Thoracic aorta (tissue), 2 donors: Measurements from ENCODE around the gene ARF6. TPM values are rescaled to one million over a fixed set of nuclear protein-coding genes. Genes with fewer than 3 reads are reported as not detected.

Experiments
- ATAC-seq: fragments of 150-250 bp; one replicate; pipeline ENCODE4 v1.8.0; 2017; ENCODE audit warnings: low read depth; ENCODE audit not compliant: insufficient number of reproducible peaks, low FRiP score
- DNase-seq: peaks from one replicate; pipeline ENCODE4 v3.0.0-alpha.2; 2020; ENCODE audit warnings: low spot score
- H3K27ac ChIP-seq, 2 donors: fragments of 200-600 bp; sonication (generic); 1 replicate in 1 of 2; 2 replicates in 1 of 2; pipeline ENCODE4 v1.5.1; 2016; ENCODE audit warnings: mild to moderate bottlenecking in 2 of 2, moderate library complexity in 2 of 2
- H3K27me3 ChIP-seq: fragments of 200-600 bp; sonication (generic); replicated peaks from 2 replicates; pipeline ENCODE4 v1.6.0; 2016; ENCODE audit warnings: mild to moderate bottlenecking; ENCODE audit not compliant: insufficient read depth
- H3K36me3 ChIP-seq: fragments of 200-600 bp; sonication (generic); one replicate; pipeline ENCODE4 v1.5.1; 2016
- H3K4me1 ChIP-seq, 2 donors: fragments of 200-600 bp; sonication (generic); 1 replicate in 1 of 2; 2 replicates in 1 of 2; pipeline versions ENCODE4 v1.5.1 to v1.6.0; 2016; ENCODE audit warnings: low read depth in 2 of 2, mild to moderate bottlenecking in 1 of 2; ENCODE audit not compliant: control insufficient read depth in 1 of 2
- H3K4me3 ChIP-seq: fragments of 200-600 bp; sonication (generic); 2 replicates; pipeline ENCODE4 v1.5.1; 2016; ENCODE audit warnings: mild to moderate bottlenecking
- H3K9me3 ChIP-seq: fragments of 200-600 bp; sonication (generic); 2 replicates; pipeline ENCODE4 v1.5.1; 2016
- total RNA-seq, 2 donors: library from RNA; depleted of rRNA; stranded (reverse); fragments of >200 nt; gene quantifications; one replicate each; pipeline versions ENCODE4 v1.1.0 to v1.2.3, GENCODE V29; 2016
- TF ChIP-seq, protein P1 (sequence below): fragments of 200-600 bp; sonication (generic); IDR thresholded peaks from one replicate; pipeline ENCODE4 v1.5.1; 2019; ENCODE audit warnings: antibody characterized with exemption

ARF6 gene
- total RNA-seq, 2 donors from 2014 or later, result 33.7 to 67.2 TPM

DNA sequence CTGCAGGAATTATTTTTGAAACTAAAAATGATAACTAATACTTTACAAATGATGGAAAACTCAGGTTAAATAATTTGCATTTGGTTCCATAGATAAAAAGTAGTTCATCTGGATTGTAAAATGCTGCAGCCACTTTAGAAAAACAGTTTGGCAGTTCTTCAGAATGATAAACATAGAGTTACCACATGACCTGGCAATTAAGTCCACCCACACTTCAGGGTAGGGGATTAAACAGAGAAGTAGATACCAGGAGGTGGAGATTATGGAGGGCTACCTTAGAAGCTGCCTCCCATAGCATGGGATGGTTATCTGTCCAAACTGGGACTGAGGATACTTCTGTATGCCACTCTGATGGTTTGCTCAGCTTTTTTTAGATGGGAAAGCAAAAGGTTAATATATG lies 22.2 kb downstream of the ARF6 start:
- ATAC-seq, result no peak
- peaks cover 4 to 7% of the 10 kb centered on the region in 2 donors for H3K4me1 ChIP-seq
- no peak overlapping the region for H3K27ac ChIP-seq
- no peaks in the 10 kb centered on the region for H3K9me3 ChIP-seq
- no peak overlapping the region for H3K4me3 ChIP-seq
- DNase-seq, result no peak
- H3K27me3 ChIP-seq, result no peaks in the 10 kb centered on the region
- TF ChIP-seq, protein P1, sequence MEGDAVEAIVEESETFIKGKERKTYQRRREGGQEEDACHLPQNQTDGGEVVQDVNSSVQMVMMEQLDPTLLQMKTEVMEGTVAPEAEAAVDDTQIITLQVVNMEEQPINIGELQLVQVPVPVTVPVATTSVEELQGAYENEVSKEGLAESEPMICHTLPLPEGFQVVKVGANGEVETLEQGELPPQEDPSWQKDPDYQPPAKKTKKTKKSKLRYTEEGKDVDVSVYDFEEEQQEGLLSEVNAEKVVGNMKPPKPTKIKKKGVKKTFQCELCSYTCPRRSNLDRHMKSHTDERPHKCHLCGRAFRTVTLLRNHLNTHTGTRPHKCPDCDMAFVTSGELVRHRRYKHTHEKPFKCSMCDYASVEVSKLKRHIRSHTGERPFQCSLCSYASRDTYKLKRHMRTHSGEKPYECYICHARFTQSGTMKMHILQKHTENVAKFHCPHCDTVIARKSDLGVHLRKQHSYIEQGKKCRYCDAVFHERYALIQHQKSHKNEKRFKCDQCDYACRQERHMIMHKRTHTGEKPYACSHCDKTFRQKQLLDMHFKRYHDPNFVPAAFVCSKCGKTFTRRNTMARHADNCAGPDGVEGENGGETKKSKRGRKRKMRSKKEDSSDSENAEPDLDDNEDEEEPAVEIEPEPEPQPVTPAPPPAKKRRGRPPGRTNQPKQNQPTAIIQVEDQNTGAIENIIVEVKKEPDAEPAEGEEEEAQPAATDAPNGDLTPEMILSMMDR, result no peak
- H3K36me3 ChIP-seq, result no peaks in the 10 kb centered on the region

DNA sequence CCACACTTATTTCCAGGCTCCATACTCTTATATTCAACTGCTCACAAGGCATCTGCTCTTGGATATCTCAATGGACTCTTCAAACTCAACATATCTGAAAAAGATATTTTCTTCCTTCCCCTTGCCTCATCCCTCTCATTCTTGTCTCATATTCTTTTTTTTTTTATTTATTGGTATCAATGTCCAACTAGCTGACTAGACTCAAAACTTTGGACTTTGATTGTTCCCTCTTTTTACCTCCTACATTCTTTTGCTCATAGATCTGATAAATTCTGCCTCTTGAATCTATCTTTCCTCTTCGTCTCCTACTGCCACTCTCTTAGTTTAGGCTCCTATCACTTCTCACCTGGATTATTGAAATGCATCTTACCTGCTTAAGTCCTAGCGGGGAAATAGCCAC lies 25.8 kb downstream of the ARF6 start:
- Histone ChIP-seq H3K27ac (no peak overlapping the region), H3K9me3 (no peaks in the 10 kb centered on the region), H3K4me1 (no peaks in the 10 kb centered on the region), H3K36me3 (no peaks in the 10 kb centered on the region), H3K4me3 (no peak overlapping the region), H3K27me3 (no peaks in the 10 kb centered on the region)
- ATAC-seq (no peak), DNase-seq (no peak)
- TF ChIP-seq, protein P1, result no peak

DNA sequence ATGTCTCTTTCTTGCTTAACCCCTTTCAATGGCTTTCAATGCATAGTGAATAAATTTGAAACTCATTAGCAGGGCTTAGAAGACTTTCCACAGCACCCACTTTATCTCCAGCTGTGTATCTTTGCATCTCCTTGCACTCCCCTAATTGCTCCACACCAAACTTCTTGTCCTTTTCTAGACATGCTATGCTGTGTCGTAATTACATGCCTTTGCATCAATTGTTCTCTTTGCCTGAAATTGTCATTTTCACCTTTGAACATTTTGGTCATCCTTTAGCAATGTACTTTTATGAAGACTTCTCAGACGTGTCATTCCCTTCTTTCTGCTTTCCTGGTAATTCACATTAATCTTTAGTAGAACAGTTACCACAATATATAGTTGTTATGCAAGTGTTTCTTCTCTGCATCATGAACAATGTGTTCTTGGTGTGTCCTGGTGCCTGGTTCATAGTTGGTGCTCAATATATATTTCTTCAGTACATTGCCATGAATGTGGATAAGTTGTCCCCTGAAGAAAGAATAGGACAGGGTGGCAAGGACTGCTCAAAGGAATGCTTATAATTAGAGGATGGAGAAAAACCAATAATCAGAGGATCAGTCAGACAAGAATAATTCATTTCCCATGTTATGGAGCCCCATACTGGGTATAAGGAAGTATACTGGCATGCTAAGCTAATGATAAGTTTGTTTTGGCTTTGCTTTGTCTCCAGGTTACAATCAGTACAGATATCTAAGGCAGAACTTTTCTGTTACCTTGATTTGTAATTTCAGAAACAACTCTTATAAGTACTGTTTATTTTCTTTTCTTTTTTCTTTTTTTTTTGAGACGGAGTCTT lies 27.2 kb downstream of the ARF6 start:
- H3K27me3 ChIP-seq, result no peaks in the 10 kb centered on the region
- no peak overlapping the region for H3K4me3 ChIP-seq
- TF ChIP-seq, protein P1, result no peak
- DNase-seq (no peak), ATAC-seq (no peak)
- H3K36me3 ChIP-seq, result no peaks in the 10 kb centered on the region
- no peak overlapping the region for H3K27ac ChIP-seq
- no peaks in the 10 kb centered on the region for H3K9me3 ChIP-seq
- H3K4me1 ChIP-seq, result no peaks in the 10 kb centered on the region

DNA sequence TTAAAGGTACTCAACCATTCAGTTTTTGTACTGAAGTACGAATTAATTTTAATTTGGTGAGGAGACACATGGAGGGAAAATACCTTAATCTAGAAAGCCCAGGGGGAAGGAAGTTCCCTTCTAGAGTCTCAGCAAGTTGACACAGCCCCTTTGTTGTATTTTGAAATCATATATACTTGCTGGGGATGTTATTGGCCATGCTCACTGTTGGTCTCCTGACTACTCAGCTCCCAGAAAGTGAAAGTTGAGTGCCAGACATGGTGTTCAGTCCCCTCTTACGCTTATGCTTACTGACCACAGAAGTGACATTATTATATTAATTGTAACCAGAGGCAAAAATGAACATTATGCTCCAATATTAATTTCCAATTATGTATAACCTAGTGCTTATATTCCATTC lies 28.1 kb downstream of the ARF6 start:
- no peaks in the 10 kb centered on the region for H3K36me3 ChIP-seq
- H3K4me1 ChIP-seq, result no peaks in the 10 kb centered on the region
- H3K4me3 ChIP-seq, result no peak overlapping the region
- TF ChIP-seq, protein P1, result no peak
- DNase-seq (no peak), ATAC-seq (no peak)
- no peaks in the 10 kb centered on the region for H3K9me3 ChIP-seq
- H3K27ac ChIP-seq, result no peak overlapping the region
- no peaks in the 10 kb centered on the region for H3K27me3 ChIP-seq

DNA sequence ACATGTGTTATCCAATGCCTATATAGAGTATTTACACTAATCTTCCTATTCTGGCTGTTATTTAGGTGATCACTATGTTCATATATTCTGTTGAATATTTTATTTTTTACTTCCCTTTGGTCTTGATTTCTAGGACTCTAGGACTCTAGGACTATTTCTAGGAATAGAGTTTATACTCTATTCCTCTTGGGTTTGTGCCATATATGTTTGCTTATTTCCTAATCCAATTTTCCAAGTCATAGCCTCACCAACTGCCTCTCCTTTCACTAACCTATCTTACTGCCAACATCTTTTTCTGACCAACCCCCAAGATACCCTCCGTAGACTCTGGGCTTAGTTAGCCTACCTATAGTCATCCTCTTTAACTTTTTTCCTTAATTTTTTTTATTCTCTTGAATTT lies 28.5 kb downstream of the ARF6 start:
- ATAC-seq, result no peak
- DNase-seq, result no peak
- no peak overlapping the region for H3K4me3 ChIP-seq
- TF ChIP-seq, protein P1, result no peak
- no peaks in the 10 kb centered on the region for H3K36me3 ChIP-seq
- H3K4me1 ChIP-seq, result no peaks in the 10 kb centered on the region
- H3K27ac ChIP-seq, result no peak overlapping the region
- no peaks in the 10 kb centered on the region for H3K27me3 ChIP-seq
- H3K9me3 ChIP-seq, result no peaks in the 10 kb centered on the region
